GM19372 (cell line): ENCODE measurements around the gene TMEM200A.
"Not testable (repeated sequence)": the region's sequence is repeated elsewhere in the genome, so short reads cannot be mapped to it uniquely, and the experiment has no call there.

ENCODE experiments used
- ATAC-seq: cut with Tn5 transposase; IDR thresholded peaks from one replicate; pipeline ENCODE4 v1.9.1; 2021; ENCODE audit warnings: mild to moderate bottlenecking, low read depth, moderate library complexity; ENCODE audit not compliant: unreplicated experiment

TMEM200A gene

DNA sequence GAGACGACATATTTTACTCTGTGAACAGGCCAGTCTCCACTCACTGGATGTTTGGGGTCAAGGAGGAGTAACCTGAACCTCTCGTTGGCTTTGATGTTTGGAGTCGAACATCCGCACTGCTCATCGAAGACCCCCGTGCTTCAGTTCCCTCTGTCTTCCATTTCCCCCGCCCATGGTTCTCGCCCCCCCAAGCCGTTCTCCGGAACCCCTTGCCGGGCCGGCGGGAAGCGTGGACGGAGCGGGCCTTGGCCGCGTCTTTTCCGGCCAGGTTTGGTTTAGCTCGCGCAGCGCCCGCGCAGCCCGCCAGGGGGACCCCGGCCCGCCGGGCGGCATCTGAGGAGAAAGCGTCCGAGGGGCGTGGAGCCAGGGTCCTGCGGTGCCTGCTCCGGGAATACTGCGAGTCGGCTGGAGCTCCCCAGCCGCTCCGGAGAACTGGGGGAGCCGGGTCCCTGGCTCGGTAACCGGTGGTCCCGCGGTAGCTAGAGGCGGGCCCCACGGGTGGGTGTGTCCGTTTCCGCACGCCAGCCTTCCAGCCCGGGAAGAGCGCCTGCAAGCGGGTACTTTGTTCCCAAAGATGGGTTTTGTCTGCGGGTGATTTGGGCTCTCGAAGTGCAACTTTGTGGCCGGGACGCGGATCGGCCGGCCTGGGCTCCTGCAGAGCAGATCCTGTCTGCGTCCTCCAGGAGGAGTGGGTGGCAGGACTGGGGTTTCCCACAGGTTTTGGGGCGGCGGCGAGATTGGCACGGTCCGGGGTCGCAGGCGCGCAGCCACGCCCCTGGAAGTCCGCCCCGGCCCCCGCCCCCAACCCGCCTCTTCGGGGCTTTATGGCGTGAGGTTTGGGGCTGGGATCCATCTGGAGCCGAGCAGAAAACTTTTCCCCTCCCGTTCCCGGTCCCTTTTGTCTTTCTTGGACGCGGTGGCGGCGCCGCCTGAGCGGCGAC is at the start of gene TMEM200A:
Gene TMEM200A, plus strand, starts transcription at position 852 of the 941 bp plus-strand sequence. CDS start 74,406 bp downstream, outside the sequence.
- ATAC-seq = peak; percentile 60

DNA sequence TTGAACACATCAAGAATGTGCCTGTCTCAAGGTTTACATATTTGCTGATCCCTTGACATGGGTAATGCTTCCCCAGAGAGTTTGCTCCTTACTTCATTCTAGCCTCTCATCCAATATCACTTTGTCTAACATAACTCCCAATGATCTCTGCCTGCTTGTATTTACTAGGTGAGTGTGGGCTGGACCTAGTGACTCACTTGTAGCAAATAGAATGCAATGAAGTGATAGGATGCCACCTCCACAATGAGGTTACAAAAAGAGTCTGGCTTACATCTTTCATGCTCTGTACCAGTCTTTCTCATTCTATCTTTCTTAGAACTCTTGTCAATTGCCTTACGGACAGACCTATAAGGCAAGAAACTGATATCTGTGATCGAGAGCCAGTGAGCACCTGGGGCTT is 44.9 kb upstream of the TMEM200A start:
- ATAC-seq = no peak

DNA sequence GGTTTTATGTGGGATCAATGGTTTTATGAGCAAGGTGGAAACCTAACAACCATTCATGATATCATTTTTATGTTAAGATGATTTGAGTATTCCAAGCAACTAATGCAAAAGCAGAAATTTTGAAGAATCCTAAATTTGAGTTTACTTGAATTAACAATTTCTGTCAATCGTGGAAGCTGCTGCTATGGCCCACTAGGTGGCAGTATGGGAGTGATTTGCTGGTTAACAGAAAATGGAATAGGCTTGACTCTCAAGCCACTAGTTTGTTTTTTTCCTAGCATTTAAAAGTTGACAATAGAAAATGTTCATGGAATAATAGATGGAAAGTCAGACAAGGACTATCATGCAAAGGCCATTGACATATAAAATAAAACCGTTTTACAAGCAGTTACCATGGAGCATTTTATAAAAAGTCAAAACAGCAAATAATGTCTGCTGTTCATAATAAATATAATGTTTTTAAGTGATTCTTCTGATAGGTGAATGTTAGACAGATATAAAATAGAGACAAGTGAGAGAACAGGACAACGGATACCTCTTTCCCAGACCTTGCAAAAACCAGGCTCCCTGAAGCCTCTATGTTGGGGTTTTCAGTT is 43.0 kb upstream of the TMEM200A start:
- no peak for ATAC-seq

DNA sequence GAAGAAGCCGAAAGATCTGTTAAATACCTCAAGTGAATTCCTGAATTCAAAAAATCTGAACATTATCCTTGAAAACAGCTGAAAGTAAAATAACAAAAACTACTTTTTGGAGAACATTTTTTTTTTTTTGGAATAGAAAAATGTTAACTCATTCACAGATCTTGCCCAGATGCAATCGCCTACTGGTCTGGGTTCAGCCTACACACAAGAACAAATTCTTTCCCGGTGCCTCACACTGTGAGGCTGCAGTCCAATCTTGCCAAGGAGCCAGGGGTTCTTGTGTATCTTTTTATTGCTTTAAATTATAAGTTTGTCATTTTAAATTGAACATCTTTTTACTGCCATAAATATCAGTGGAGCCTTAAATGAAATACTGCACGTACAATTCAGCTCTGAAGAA is 41.2 kb upstream of the TMEM200A start:
- ATAC-seq = no peak

DNA sequence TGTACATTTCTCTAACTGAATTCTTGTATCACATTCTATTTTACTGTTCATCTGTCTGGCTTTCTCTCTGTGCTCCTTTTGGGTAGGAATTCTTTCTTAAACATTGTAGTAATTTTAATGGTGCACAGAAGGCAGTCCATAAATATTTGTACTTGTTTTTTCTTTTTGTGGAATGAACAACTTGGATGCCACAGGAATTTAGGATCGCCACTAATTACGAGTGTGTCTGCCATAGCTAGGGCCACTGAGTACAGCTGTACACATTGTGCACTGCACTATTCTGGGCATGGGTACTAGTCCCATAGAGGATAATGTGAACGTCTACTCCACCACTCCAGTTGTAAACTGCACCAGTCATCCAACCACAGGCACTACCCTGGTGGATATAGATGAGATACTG is 39.3 kb upstream of the TMEM200A start:
- ATAC-seq = no peak

DNA sequence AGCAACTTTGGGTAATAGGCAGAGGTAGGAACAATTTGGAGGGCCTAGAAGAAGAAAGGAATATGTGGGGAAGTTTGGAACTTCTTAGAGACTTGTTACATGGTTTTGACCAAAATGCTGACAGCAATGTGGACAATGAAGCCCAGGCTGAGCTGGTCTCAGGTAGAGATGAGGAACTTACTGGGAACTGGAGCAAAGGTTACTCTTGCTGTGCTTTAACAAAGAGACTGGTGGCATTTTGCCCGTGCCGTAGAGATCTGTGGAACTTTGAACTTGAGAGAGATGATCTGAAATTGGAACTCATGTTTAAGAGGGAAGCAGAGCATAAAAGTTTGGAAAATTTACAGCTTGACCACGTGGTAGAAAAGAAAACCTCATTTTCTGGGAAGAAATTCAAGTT is 28.3 kb upstream of the TMEM200A start:
- no peak for ATAC-seq

DNA sequence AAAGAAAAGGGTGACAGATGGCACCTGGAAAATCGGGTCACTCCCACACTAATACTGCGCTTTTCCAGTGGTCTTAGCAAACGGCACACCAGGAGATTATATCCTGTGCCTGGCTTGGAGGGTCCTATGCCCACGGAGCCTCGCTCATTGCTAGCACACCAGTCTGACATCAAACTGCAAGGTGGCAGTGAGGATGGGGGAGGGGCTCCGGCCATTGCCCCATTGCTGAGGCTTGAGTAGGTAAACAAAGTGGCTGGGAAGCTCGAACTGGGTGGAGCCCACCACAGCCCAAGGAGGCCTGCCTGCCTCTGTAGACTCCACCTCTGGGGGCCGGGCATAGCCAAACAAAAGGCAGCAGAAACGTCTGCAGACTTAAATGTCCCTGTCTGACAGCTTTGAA is 19.5 kb upstream of the TMEM200A start:
- not testable (repeated sequence) for ATAC-seq

DNA sequence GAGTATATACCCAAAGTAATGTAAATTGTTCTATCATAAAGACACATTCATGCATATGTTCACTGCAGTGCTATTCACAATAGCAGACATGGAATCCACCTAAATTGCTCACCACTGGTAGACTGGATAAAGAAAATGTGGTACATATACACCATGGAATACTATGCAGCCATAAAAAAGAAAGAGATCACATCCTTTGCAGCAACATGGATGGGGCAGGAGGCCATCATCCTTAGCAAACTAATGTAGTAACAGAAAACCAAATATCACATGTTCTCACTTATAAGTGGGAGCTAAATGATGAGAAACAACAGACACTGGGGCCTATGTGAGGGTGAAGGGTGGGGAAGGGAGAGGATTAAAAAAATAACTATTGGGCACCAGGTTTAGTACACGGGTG is 11.5 kb upstream of the TMEM200A start:
- ATAC-seq = no peak

DNA sequence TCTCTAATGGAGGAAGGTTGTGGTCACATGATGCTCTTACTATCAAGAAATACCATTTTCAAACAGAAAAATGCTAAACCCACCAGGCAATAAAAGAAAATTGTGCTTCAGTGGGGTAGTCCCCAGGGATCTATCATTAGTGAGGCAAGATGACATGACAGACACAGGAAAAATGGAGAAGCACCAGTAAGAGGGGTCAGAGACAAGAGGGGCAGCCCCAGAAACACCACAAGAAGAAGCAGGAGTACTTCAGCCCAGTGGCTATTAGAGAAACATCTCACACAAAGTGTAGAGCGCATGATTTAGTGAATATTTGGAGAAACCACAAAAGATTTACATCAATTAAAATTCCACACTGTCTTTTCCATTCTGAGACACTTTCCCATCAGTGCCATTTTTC is 10.2 kb upstream of the TMEM200A start:
- ATAC-seq = no peak

DNA sequence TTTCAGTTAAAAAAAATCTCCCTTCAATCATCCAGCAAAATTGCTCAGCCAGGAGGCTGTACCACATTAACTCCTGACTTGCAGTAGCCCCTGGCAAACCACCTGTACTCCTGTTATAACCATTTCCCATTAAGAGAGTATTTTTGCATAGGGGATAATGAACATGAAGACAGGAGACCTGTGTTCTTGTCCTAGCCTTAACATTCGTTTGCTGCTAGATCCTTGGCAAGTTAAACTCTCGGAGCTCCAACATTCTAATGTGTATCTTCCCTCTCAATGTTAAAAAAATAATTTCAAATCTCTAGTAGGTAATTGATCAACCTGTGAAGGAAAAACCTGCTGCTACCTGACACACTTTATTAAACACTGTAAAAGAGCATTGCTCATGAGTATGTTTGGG is 8.4 kb upstream of the TMEM200A start:
- ATAC-seq = no peak

DNA sequence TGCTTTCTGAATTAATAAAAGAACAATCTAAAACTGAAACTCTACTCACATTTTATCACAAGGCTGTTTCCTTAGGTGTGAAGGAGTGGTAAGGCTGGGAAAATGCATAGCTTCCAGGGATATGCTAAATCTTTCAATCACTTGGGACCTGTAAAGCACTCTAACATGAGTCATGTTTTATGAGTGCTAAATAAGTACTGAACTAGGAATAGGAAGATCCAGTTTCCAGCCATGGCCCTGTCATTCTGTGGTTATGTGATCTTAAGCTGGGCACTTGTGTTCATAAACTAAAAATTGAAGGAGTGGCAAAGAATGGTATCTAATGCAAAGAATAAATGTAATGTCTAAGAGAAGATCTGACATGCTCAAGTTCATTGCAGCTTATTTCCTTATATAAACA is 6.1 kb upstream of the TMEM200A start:
- no peak for ATAC-seq

DNA sequence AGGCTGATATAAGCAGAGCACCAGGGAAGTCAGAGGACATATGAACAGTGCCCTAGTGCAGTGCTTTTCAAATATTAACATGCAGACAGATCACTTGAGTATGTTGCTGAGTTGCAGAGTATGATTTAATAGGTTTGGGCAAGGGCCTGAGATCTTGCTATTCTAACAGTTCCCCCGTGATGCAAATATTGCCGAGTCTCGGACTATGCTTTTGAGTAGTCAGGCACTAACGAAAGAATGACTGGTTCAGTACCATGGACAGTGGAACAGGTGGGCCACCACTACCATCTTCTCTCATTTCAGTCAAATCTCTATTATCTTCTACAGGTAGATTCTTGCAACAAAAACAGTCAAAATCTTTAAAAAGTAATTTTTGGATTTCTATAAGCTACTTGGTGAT is 3.7 kb upstream of the TMEM200A start:
- ATAC-seq = no peak

DNA sequence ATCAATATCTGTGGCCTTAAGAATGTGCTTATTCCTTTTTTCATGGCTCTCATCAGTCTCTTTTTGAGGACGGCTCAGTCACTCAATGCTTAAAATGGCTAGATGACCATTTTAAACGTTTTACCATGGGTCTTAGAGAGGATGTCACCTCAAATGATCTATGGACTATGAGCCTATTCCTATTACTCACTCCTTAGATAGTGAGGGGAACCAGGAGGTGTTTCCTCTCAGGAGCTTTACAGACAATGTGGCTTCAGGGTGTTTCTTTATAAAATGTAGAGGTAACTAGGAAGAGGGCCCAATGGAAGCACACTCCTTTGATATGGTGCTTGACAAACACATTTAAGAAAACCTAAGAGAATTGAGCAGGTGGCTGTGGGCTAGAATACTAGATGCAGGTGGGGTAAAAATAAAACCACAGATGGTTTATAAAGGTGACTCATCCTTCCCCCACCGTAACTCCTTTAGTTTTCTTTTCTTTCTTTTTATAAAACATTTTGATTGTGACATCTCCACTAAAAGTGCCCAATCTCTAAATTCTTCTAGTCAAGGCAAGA is 1.5 kb upstream of the TMEM200A start:
- ATAC-seq = no peak

DNA sequence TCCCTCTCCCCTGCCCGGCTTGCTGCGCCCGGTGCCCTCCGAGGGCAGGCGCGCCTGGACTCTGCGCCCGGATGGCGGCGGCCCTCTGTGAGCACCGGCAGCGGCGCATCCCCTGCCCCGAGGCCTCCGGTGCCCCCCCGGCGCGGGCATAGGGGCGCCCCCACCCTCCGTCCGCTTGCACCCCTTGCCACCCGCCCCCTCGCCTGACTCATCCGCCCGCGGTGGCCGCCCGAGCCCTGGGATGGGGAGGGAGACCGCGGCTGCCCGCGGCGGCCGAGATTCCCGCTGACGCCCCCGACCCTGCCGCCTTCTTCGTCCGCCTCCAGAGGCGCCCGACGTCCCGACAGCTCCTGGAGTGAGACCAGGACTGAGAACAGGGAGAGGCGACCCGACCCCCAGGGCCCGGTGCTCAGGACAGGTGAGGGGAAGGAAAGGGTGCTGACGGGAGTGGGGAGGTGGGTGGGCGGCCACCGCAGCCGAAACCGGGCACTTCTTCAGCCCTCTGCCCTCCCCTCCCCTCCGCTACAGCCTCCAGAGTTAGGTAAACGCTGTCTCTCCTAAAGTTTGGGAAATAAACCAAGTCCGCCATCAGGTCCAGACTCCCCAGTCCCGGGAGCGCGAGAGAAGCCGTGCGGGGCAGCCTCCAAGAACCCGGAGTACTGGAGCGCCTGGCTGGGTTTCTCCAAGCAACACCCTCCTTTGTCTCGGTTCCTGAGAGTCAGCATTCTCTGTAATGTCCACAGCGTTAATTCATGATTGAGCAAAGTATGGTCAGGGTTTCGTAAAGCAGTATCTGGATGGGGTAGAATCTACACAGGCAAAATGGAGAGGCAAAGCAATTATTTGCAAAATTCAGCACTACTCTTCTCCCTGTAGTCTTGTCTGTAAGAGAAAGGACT is 539 bp downstream of the TMEM200A start:
- no peak for ATAC-seq

DNA sequence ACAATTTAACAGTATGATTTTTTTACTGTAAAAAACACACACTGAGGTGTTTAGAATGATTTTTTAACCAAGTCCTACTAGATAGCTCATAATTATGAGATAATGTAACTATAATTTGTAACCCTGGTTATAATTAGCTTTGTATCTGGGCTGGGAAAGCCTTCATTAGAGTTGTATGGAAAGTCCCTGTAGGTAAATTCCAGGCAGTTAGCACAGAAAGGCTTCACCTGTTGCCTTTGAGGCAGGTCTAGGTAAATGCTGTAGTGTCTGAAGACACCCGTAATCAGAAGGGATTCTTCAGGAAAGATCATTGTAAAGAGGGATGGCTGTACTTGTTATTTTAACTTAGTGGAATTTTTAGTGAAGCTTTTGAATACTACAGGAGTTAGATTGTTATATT is 1.9 kb downstream of the TMEM200A start:
- no peak for ATAC-seq

DNA sequence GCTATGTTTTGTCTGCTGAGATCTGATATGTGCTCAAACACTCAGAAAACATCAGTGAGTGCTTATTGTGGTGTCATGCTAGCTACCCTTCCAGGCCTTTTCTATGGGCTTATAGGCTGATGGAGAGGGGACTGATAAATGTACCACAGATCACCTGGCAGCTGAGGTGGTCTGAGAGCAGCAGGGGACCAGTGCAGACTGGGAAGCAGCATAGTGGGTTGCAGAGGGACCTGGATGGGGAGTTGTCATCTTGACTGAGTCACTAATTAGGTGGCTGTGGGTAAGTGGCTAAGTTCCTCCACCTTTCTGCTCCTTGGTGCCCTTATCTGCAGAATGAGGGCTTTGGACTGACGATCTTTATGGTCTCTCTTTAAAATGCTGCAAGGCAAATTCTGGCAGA is 2.8 kb downstream of the TMEM200A start:
- ATAC-seq = no peak

DNA sequence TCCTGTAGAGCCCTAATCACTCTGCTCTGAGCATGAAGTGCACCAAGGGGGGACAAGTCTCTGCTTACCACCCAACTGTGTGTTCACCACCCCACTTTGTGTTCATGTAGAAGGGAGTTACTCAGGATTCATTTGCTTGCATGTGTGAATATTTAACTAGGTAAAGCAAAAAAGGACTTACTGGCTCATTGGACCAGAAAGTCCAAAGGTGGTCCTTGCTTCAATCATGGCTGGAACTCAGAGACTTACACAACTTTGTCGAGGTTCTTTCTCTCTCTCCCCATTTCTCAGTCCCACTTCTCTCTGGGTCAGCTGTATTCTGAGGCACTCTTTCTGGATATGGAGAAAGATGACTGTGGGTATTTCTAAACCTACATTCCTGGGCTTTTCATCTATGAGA is 4.0 kb downstream of the TMEM200A start:
- no peak for ATAC-seq

DNA sequence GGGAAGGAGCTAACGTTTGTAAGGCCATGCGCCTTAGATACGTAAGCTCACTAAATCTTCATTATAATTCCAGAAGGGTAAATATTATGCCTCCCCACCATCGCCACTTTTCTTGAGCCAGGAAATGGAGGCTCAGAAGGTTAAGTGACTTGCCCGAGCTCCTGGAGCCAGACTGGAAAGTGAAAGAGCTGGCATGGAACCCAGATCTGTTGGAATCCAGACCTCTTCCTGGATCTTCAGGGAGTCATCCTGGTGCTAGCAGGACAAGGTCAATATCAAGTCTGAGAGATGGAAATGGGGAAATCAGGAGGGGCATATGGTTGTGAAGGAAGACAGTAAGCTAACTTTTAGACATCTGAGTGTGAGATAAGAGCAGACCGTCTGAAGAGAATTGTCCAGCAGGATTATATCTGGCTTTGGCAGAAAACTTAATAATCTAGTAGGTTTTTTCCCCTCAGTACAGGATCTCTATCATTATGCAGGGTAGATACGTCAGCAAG is 6.2 kb downstream of the TMEM200A start:
- no peak for ATAC-seq

DNA sequence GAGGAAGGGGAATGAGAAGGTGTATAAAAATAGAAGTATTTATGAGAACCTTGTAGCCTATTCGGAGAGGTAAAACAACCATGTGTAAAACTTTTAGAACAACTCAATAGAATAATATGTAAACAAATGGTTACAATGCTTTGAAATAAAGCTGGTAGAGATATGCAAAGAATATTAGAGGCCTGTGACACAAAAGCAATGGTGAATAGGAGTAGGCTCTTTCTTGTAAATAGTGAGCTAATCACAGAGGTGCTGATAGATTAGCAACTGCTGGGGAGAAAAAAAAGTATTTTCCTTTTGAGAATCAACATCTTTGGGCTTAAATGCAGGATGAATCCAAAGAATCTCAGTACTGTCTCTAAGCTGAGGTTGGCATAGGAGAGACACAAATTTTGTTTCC is 7.0 kb downstream of the TMEM200A start:
- no peak for ATAC-seq

DNA sequence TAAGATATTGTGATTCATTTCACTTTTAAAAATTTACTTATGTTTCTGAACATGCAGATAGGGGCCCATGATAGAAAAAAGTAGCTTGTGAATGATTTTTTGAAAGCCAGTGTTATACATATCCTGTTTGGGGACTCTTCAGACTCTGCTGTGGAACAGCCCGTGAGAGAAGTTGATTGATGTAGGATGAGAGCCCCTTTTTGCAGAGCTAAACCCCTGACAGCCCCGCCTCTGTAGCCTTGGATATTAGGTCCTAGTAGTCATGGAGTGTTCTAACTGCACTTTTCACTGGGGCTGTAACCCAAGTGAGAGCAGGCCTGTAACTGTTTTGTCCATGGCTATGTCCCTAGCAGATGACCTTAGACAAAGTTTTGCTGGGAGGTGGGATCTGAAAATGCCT is 8.2 kb downstream of the TMEM200A start:
- no peak for ATAC-seq

DNA sequence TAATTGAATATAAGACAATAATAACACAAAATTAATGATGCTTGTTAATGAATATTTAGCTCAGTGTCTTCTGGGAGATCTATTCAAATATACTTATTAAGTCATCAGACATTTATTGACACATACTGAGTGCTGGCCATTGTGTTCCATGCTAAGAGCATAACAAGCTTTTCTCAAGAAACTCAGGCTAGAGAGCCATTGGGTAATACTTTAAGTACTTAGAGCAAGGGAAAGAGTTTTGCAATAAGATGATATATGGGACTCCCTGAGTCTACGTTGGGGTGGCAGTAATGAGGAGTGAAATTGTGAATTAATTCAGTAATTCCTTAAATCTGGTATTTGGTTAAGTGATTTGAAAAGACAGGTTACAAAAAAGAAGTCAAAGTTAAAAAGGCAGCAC is 11.1 kb downstream of the TMEM200A start:
- ATAC-seq = no peak
